ENCODE data around the gene TFF1.

TFF1 gene

DNA sequence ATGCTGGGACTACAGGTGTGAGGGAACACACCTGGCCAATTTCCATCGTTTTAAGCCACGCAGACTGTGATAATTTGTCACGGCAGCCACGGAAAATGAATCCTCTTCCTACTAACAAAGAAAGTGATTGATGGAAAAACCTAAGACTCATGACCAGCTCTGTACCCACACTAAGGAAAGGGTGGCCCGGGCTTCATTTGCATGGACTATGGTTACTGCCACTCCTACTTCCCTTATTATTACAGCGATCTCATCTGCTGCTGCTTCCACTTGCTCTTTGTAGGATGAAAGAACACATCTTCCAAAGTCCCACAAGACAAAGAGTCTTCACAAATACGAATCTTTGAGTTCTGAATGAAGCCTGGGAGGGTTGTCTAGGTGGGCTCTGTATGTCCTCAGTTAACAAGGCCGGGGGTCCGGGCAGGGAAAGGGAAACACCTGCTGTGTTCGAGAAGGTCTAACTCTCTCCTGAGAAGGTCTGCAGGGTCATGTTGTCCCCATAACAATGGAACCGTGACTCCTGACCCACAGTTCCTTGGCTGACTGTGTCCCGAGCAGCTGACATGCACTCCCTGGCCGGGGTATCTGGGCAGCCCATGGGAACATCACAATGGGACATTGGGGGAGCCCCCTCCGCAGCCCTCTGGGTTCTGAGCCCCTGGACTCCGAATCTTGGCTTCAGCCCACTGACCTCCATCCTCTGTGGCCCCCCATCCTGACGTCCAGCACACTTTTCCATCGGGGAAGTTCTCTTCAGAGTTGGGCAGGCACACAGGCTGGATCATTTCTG, 13.3 kb upstream of the TFF1 start:
- no peak for DNase-seq

DNA sequence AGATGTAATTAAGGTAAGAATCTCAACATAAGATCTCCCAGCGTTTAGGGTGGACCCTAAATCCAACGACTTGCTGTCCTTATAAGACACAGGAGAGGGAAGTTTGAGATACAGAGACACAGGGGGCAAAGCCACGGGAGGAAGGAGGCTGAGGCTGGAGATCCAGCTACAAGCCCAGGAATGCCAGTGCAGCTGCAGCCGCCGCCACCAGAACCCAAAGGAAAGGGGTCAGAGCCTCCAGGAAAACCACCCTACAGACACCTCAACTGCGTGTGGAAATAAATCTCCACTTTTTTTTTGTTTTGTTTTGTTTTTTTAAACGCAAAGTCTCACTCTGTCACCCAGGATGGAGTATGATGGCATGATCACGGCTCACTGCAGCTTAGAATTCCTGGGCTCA, 12.1 kb upstream of the TFF1 start:
- DNase-seq: no peak

GRCh38 chr21:42377951-42378340, 11.6 kb upstream of the TFF1 start:
- DNase-seq: no peak

GRCh38 chr21:42377211-42377950, 11.0 kb upstream of the TFF1 start:
- no peak for DNase-seq

- DNase-seq: no peak
Observed at GRCh38 chr21:42376338-42376982, 10.1 kb upstream of the TFF1 start.

DNA sequence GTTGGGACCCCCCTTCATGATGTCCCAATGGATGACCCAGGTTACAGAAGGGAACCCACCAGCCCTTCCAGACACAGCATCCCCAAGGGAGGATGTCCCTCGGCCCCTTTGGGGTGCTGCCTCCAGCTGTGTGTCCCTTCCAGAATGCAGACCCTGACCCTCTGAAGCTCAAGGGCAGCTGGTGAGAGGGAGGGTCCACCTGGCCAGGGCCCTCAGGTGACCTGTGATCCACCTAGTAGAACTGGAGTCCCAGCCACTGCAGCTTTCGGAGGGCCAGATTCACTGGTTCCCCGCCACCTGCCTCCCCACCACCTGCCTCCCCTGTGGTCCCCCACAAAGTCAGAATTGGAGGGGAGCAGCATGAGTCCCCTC, 9.6 kb upstream of the TFF1 start:
- DNase-seq: no peak

GRCh38 chr21:42375506-42375905, 9.2 kb upstream of the TFF1 start:
- DNase-seq: no peak

GRCh38 chr21:42374864-42375499, 8.6 kb upstream of the TFF1 start:
- no peak for DNase-seq

- no peak for DNase-seq
Observed at GRCh38 chr21:42374457-42374856, 8.1 kb upstream of the TFF1 start.

DNA sequence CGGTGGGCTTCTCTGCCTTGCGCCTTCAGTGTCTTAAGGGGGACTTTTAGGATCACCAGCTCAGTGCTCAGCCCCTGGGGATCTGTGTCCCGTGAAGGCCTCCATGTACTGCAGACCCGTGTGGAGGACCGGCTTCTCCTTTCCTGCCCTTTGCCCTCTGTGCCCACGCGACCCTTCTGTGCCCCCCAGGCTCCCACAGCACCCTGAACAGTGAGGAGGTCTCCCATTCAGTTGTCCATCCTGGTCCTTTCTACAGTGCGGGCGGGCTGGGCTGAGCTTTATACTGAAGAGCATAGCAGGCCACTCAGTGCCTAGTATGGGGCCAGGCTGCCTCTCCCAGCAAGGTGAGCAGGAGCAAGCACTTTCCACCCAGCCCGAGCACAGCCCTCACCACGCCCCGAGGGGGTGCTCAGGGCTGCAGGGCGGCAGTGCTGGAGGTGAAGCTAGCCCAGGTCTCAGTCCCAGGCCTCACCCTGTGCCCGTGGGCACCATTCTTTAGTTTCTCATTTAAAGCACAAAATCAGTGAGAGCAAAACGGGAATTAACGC, 7.6 kb upstream of the TFF1 start:
- no peak for DNase-seq

DNA sequence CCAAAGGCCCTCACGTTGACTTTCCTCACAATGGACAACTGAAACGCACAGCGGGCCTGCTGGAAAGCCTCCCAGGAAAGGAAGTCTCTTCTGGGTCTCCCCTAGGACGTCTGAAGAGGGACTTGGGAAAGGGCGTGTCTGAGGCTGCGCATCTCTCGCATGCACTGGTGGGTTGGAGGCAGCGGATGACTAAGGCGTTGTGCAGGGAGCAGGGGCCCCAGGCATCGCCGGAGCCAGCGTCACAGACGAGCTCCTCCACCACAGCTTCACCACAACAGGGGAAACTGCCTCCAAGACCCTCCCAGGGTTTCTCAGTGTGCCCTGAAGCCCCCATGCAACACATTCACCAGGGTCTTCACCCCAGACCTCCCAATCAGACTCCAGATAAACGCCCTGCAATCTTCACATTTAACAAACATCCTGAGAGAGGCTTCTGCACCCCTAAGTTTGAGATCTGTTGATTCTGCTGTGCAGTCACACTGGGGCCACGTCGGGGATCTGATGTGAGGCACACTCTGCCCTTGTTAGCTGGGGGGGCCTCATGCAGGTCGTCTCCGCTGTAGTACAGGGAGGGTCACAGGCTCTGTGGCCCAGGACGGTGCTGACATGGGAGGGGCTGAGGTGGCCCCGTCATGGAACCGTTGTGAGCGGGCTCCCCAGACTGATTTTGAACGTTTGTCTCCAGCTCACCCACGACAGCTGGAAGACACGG, 7.0 kb upstream of the TFF1 start:
- DNase-seq: no peak

DNA sequence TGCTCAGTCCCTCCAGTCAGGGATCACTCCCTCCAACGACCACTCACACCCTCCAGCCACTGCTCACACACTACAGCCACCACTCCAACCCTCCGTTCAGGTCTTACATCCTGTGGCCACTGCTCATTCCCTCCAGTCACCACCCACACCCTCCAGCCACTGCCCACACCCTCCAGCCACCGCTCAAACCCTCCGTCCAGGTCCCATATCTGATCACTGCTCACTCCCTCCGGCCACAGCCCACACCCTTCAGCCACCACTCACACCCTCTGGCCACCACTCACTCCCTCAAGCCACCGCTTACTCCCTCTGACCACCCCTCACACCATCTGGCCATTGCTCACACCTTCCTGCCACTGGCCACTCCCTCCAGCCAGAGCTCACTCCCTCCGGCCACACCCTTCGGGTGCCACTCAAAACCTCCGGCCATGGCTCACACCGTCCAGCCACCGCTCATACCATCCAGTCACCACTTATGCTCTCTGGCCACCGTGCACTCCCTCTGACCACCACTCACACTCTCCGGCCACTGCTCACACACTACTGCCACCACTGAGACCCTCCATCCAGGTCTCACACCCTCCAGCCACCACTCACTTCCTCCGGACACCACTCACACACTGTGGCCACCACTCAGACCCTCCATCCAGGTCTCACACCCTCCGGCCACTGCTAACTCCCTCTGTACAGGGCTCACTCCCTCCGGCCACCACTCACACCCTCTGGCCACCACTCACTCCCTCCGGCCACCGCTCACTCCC, 4.7 kb upstream of the TFF1 start:
- no peak for DNase-seq

- DNase-seq: no peak
Observed at GRCh38 chr21:42369821-42370220, 3.5 kb upstream of the TFF1 start.

- no peak for DNase-seq
Observed at GRCh38 chr21:42367367-42368165, 1.2 kb upstream of the TFF1 start.

DNA sequence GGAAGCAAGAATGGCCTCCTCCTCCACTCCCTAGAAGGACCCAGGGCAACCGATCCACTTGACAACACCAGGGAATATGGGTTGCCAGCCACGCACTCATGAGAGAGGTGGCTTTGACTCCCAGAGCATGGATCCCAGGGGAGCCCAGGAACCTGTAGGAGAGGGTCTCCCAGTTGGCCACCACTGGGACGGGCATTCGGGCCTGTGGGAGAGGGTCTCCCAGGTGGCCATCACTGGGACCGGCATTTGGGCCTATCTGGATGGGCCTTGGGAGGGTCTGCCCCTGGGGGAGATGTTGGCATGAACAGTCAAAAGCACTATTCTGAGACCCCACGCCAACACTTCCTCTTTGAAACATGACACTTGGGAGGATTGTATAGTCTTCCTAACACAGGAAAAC, 565 bp downstream of the TFF1 start:
- DNase-seq: no peak

GRCh38 chr21:42364304-42364865, 1.9 kb downstream of the TFF1 start:
- no peak for DNase-seq

- no peak for DNase-seq
Observed at GRCh38 chr21:42363312-42363711, 3.0 kb downstream of the TFF1 start.

DNA sequence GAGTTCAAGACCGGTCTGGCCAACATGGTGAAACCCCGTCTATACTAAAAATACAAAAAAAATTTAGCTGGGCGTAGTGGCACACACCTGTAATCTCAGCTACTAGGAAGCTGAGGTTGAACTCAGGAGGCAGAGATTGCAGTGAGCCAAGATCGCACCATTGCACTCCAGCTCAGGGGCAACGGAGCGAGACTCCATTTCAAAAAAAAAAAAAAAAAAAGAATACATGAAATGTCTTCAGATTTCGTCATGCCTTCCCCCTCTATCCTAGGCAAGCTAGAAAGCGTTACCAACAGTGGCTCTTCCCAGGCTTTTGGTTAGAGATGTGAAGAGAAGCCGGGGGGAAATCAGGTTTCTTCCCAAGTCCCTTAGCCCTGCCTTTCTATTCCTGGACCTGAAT, 3.6 kb downstream of the TFF1 start:
- no peak for DNase-seq

DNA sequence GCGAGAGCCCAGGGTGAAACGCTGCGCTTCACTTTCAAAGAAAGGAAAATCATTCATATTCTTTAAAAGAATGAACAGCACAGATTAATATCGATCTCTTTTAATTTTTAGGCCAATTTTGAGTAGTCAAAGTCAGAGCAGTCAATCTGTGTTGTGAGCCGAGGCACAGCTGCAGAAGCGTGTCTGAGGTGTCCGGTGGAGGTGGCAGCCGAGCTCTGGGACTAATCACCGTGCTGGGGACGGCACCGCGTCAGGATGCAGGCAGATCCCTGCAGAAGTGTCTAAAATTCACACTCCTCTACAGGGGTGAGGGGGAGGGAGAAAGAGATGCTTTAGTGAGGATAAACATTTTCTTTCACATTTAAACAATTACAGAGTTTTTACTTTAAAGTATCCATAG, 4.1 kb downstream of the TFF1 start:
- DNase-seq: no peak

- DNase-seq: no peak
Observed at GRCh38 chr21:42361286-42361685, 5.0 kb downstream of the TFF1 start.

GRCh38 chr21:42360317-42360716, 6.0 kb downstream of the TFF1 start:
- DNase-seq: no peak

All from femur (tissue), 1 donor.